SK-N-SH treated with all-trans-retinoic acid at 6 μM for 48 hours (cell line): ENCODE data around the gene TICAM1.

Experiments used
- ATAC-seq: fragments of 200-7000 bp; cut with Tn5 transposase; 3 replicates; pipeline ENCODE4 v1.9.1; 2020; ENCODE audit warnings: mild to moderate bottlenecking, moderate library complexity
- BACH2 ChIP-seq: fragments of 250-450 bp; sonication (Bioruptor Pico); IDR thresholded peaks from 2 replicates; pipeline ENCODE4 v1.9.0; 2021; ENCODE audit warnings: mild to moderate bottlenecking, borderline replicate concordance
- CREB5 ChIP-seq: fragments of 250-450 bp; sonication (Bioruptor Pico); IDR thresholded peaks from 2 replicates; pipeline ENCODE4 v1.5.1; 2020; ENCODE audit warnings: low read depth, mild to moderate bottlenecking, moderate library complexity
- CSDC2 ChIP-seq: fragments of 250-450 bp; sonication (Bioruptor Pico); IDR thresholded peaks from 2 replicates; pipeline ENCODE4 v1.5.0; 2020; ENCODE audit warnings: mild to moderate bottlenecking, moderate library complexity
- CSRNP3 ChIP-seq: fragments of 250-450 bp; sonication (Bioruptor Pico); IDR thresholded peaks from 2 replicates; pipeline ENCODE4 v1.5.1; 2021; ENCODE audit warnings: mild to moderate bottlenecking, moderate library complexity
- ESRRG ChIP-seq: fragments of 250-450 bp; sonication (Bioruptor Pico); IDR thresholded peaks from 2 replicates; pipeline ENCODE4 v1.6.1; 2021; ENCODE audit warnings: mild to moderate bottlenecking
- GLIS3 ChIP-seq: fragments of 250-450 bp; sonication (Bioruptor Pico); IDR thresholded peaks from 2 replicates; pipeline ENCODE4 v1.5.0; 2020; ENCODE audit warnings: mild to moderate bottlenecking, moderate library complexity
- ISL1 ChIP-seq: fragments of 250-450 bp; sonication (Bioruptor Pico); IDR thresholded peaks from 2 replicates; pipeline ENCODE4 v2.1.2; 2022; ENCODE audit warnings: mild to moderate bottlenecking, moderate library complexity
- OSR1 ChIP-seq: fragments of 250-450 bp; sonication (Bioruptor Pico); IDR thresholded peaks from 2 replicates; pipeline ENCODE4 v1.8.0; 2022; ENCODE audit warnings: moderate library complexity, mild to moderate bottlenecking, inconsistent platforms
- POU6F1 ChIP-seq: fragments of 250-450 bp; sonication (Bioruptor Pico); IDR thresholded peaks from 2 replicates; pipeline ENCODE4 v1.8.0; 2021; ENCODE audit warnings: low read depth, mild to moderate bottlenecking, moderate library complexity, borderline replicate concordance
- PPARA ChIP-seq: fragments of 250-450 bp; sonication (Bioruptor Pico); IDR thresholded peaks from 2 replicates; pipeline ENCODE4 v1.5.0; 2020; ENCODE audit warnings: mild to moderate bottlenecking, borderline replicate concordance
- RARB ChIP-seq: fragments of 250-450 bp; sonication (Bioruptor Pico); IDR thresholded peaks from 2 replicates; pipeline ENCODE4 v1.8.0; 2021; ENCODE audit warnings: mild to moderate bottlenecking, moderate library complexity
- SNAI2 ChIP-seq: fragments of 250-450 bp; sonication (Bioruptor Pico); IDR thresholded peaks from 2 replicates; pipeline ENCODE4 v1.5.0; 2020; ENCODE audit warnings: mild to moderate bottlenecking, moderate library complexity
- TCF4 ChIP-seq: fragments of 250-450 bp; sonication (Bioruptor Pico); IDR thresholded peaks from 2 replicates; pipeline ENCODE4 v1.8.0; 2021; ENCODE audit warnings: mild to moderate bottlenecking, moderate library complexity, borderline replicate concordance
- TOX ChIP-seq: fragments of 250-450 bp; sonication (Bioruptor Pico); IDR thresholded peaks from 2 replicates; pipeline ENCODE4 v1.8.0; 2021; ENCODE audit warnings: mild to moderate bottlenecking, moderate library complexity, borderline replicate concordance
- ZC3H10 ChIP-seq: fragments of 250-450 bp; sonication (Bioruptor Pico); IDR thresholded peaks from 2 replicates; pipeline ENCODE4 v1.5.1; 2021; ENCODE audit warnings: mild to moderate bottlenecking, moderate library complexity
- ZFP3 ChIP-seq: fragments of 250-450 bp; sonication (Bioruptor Pico); IDR thresholded peaks from 2 replicates; pipeline ENCODE4 v1.5.0; 2020; ENCODE audit warnings: mild to moderate bottlenecking, moderate library complexity
- ZFP30 ChIP-seq: fragments of 450-650 bp; formaldehyde crosslinking; IDR thresholded peaks from 2 replicates; pipeline ENCODE4 v1.5.0; 2022; ENCODE audit warnings: mild to moderate bottlenecking, moderate library complexity
- ZNF565 ChIP-seq: fragments of 450-650 bp; formaldehyde crosslinking; conservative IDR thresholded peaks from 2 replicates; pipeline ENCODE4 v1.5.0; 2020; ENCODE audit warnings: low read depth, mild to moderate bottlenecking, moderate library complexity
- ZNF70 ChIP-seq: fragments of 450-650 bp; formaldehyde crosslinking; IDR thresholded peaks from 2 replicates; pipeline ENCODE4 v1.5.0; 2020; ENCODE audit warnings: mild to moderate bottlenecking, moderate library complexity
- ZNF8 ChIP-seq: fragments of 450-650 bp; formaldehyde crosslinking; IDR thresholded peaks from 2 replicates; pipeline ENCODE4 v1.5.0; 2020; ENCODE audit warnings: mild to moderate bottlenecking, moderate library complexity
- TF ChIP-seq, protein P1 (sequence below): fragments of 250-450 bp; sonication (Bioruptor Pico); IDR thresholded peaks from 2 replicates; pipeline ENCODE4 v1.8.0; 2020; ENCODE audit warnings: mild to moderate bottlenecking, moderate library complexity, borderline replicate concordance

Gene TICAM1

DNA sequence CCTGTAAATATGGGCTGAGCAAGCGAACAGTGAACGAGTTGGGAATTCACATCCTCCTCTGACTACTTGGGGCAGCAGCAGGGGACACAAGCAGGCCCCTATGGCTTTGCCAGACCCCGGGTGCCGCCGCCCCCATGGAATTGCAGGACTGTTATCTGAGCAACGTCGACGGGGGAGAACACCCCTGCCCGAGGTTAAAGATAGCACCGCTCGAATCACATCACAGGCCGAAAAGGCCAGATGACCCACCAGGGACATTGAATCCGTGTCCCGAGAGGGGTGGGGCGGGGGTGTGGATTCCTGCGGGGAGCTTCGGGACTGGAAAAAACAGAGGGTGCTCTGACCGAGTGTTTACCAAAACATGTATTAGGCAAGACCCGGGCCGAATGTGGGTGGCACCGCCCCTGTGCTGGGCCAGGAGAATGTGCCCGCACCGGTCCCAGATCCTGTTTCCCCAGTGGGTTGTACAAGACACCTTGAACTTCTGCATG, 30.9 kb downstream of the TICAM1 start:
- ATAC-seq: no peak
- TF ChIP-seq CSRNP3 (CRISPR knock-in tag): no peak
- no peak for TF ChIP-seq TCF4 (CRISPR knock-in tag)
- TF ChIP-seq ESRRG: no peak
- TF ChIP-seq OSR1 (CRISPR knock-in tag): no peak
- TF ChIP-seq TOX (CRISPR knock-in tag): no peak
- TF ChIP-seq RARB: no peak
- TF ChIP-seq ZNF565 (CRISPR knock-in tag): no peak
- no peak for TF ChIP-seq GLIS3 (CRISPR knock-in tag)
- TF ChIP-seq BACH2 (CRISPR knock-in tag): no peak
- TF ChIP-seq ZC3H10 (CRISPR knock-in tag): no peak
- TF ChIP-seq, protein P1, sequence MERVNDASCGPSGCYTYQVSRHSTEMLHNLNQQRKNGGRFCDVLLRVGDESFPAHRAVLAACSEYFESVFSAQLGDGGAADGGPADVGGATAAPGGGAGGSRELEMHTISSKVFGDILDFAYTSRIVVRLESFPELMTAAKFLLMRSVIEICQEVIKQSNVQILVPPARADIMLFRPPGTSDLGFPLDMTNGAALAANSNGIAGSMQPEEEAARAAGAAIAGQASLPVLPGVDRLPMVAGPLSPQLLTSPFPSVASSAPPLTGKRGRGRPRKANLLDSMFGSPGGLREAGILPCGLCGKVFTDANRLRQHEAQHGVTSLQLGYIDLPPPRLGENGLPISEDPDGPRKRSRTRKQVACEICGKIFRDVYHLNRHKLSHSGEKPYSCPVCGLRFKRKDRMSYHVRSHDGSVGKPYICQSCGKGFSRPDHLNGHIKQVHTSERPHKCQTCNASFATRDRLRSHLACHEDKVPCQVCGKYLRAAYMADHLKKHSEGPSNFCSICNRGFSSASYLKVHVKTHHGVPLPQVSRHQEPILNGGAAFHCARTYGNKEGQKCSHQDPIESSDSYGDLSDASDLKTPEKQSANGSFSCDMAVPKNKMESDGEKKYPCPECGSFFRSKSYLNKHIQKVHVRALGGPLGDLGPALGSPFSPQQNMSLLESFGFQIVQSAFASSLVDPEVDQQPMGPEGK (CRISPR knock-in tag): no peak
- TF ChIP-seq ISL1 (CRISPR knock-in tag): no peak
- no peak for TF ChIP-seq POU6F1 (CRISPR knock-in tag)
- TF ChIP-seq CSDC2 (CRISPR knock-in tag): no peak
- no peak for TF ChIP-seq SNAI2
- no peak for TF ChIP-seq ZNF8 (CRISPR knock-in tag)

DNA sequence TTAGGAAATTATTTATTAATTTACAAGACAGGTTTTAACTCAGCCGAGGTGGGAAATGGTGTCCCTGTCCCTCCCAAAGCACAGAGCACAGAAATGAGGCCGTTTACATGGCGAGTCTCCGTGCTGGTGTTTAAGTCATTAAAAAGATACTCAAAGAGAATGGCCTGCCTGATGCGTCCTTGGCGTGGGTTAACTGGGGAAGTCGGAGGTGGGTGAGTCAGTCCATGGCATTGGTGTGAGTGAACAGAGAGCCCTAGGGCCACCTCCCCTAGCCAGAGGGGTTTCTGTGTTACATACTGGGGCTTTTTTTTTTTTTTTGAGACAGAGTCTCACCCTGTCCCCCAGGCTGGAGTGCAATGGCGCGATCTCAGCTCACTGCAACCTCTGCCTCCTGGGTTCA, 36.1 kb downstream of the TICAM1 start:
- TF ChIP-seq, protein P1 (CRISPR knock-in tag): no peak
- no peak for TF ChIP-seq CSRNP3 (CRISPR knock-in tag)
- TF ChIP-seq ZC3H10 (CRISPR knock-in tag): no peak
- TF ChIP-seq PPARA (CRISPR knock-in tag): no peak
- TF ChIP-seq POU6F1 (CRISPR knock-in tag): no peak
- no peak for TF ChIP-seq RARB
- TF ChIP-seq CSDC2 (CRISPR knock-in tag): no peak
- TF ChIP-seq ZNF70 (CRISPR knock-in tag): no peak
- ATAC-seq: no peak

DNA sequence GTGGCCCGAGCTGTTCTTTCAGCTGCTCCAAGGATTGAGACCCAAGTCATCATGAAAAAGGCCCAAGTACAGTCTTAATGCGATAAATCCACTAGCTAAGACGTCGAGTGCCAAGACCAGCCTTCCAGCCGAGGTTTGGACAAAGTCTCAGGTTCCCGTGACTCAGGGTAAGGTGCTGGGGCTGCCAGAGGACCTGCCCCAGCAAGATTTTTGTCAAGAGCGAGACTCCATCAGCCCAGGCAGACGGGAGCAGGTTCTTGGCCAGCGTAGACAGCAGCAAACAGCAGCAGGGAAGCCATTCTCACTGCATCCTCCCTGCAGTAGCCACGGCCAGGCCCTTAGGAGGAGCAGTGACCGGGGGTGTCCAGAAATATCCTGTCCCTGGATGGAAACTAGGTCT, 36.5 kb downstream of the TICAM1 start:
- ATAC-seq: no peak
- TF ChIP-seq ZNF8 (CRISPR knock-in tag) (no peak), CSDC2 (CRISPR knock-in tag) (no peak), BACH2 (CRISPR knock-in tag) (no peak), POU6F1 (CRISPR knock-in tag) (no peak), ESRRG (no peak), CREB5 (CRISPR knock-in tag) (no peak), ZFP3 (CRISPR knock-in tag) (no peak), ZFP30 (CRISPR knock-in tag) (no peak), TOX (CRISPR knock-in tag) (no peak), CSRNP3 (CRISPR knock-in tag) (no peak), ISL1 (CRISPR knock-in tag) (no peak), OSR1 (CRISPR knock-in tag) (no peak), ZNF70 (CRISPR knock-in tag) (no peak)
